Tibial nerve (tissue), 4 donors: ENCODE measurements around the gene LRRC8A.

Experiments
- EP300 ChIP-seq, 2 donors: sonication (generic); formaldehyde crosslinking; IDR thresholded peaks; one replicate each; pipeline ENCODE4 v1.6.1; 2017; ENCODE audit warnings: antibody characterized with exemption in 2 of 2, mild to moderate bottlenecking in 1 of 2
- TF ChIP-seq, protein P1 (sequence below), 5 experiments: fragments of 200-600 bp in 3 of 5; fragments of 450-650 bp in 2 of 5; sonication (generic) in 3 of 5; IDR thresholded peaks; one replicate each; pipeline ENCODE4 v1.5.1; 2016 to 2019; ENCODE audit warnings: antibody characterized with exemption in 5 of 5, mild to moderate bottlenecking in 3 of 5, moderate library complexity in 2 of 5

DNA sequence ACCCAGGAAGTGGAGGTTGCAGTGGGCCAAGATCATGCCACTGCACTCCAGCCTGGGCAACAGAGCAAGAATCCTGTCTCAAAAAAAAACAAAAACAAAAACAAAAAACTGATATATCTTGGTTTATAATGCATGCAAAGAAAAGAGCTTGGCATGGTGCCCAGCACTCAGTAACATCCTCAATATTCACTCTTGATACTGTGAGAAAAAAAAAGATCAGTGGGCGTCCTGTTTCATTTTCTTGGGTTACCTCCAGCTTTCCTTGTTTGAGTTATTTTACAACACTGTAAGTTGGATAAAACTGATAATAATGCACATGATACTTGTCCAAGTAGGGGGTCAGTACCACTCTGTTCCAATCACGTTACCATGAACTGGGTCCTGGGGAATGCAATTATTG, 46.7 kb downstream of the LRRC8A start:
- TF ChIP-seq, protein P1, sequence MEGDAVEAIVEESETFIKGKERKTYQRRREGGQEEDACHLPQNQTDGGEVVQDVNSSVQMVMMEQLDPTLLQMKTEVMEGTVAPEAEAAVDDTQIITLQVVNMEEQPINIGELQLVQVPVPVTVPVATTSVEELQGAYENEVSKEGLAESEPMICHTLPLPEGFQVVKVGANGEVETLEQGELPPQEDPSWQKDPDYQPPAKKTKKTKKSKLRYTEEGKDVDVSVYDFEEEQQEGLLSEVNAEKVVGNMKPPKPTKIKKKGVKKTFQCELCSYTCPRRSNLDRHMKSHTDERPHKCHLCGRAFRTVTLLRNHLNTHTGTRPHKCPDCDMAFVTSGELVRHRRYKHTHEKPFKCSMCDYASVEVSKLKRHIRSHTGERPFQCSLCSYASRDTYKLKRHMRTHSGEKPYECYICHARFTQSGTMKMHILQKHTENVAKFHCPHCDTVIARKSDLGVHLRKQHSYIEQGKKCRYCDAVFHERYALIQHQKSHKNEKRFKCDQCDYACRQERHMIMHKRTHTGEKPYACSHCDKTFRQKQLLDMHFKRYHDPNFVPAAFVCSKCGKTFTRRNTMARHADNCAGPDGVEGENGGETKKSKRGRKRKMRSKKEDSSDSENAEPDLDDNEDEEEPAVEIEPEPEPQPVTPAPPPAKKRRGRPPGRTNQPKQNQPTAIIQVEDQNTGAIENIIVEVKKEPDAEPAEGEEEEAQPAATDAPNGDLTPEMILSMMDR (IDR thresholded peaks at IDR 0.05) = no peak
- TF ChIP-seq EP300 (IDR thresholded peaks at IDR 0.05) = no peak
